ENCODE measurements around the gene CAPN5.

GRCh38 chr11:77163271-77163670, 96.5 kb downstream of the CAPN5 start:
- no peak for TF ChIP-seq PATZ1 (CRISPR knock-in tag; IDR thresholded peaks at IDR 0.05; ENCODE audit: borderline replicate concordance)
- no peak for TF ChIP-seq POU6F1 (CRISPR knock-in tag; IDR thresholded peaks at IDR 0.05; ENCODE audit: borderline replicate concordance, low read depth)
- no peak for TF ChIP-seq TSHZ2 (CRISPR knock-in tag; IDR thresholded peaks at IDR 0.05)
- TF ChIP-seq ZFP30 (CRISPR knock-in tag; IDR thresholded peaks at IDR 0.05) = no peak
- no peak for TF ChIP-seq ARNTL (CRISPR knock-in tag; IDR thresholded peaks at IDR 0.05; ENCODE audit: borderline replicate concordance, low read depth)
- TF ChIP-seq CREB5 (CRISPR knock-in tag; IDR thresholded peaks at IDR 0.05; ENCODE audit: low read depth) = no peak
- TF ChIP-seq TCF4 (CRISPR knock-in tag; IDR thresholded peaks at IDR 0.05; ENCODE audit: borderline replicate concordance) = no peak
- TF ChIP-seq ESRRG (CRISPR knock-in tag; IDR thresholded peaks at IDR 0.05) = no peak
- TF ChIP-seq ZFP3 (CRISPR knock-in tag; IDR thresholded peaks at IDR 0.05) = no peak
- no peak for TF ChIP-seq ZNF8 (CRISPR knock-in tag; IDR thresholded peaks at IDR 0.05)
- no peak for TF ChIP-seq ISL1 (CRISPR knock-in tag; IDR thresholded peaks at IDR 0.05)
- no peak for TF ChIP-seq OSR1 (CRISPR knock-in tag; IDR thresholded peaks at IDR 0.05)
- no peak for TF ChIP-seq RARB (CRISPR knock-in tag; IDR thresholded peaks at IDR 0.05)
- no peak for TF ChIP-seq GLIS3 (CRISPR knock-in tag; IDR thresholded peaks at IDR 0.05)

Data from SK-N-SH treated with all-trans-retinoic acid at 6 μM for 48 hours (cell line).